ENCODE data around the gene ZCCHC7. TPM values are rescaled to one million over a fixed set of nuclear protein-coding genes. Genes with fewer than 3 reads are reported as not detected.

Gene ZCCHC7
- total and polyA plus RNA-seq, 2 donors (not counting 3 experiments of a cell fraction or from before 2014, with no cell fraction given), result 7.4 to 14.8 TPM

DNA sequence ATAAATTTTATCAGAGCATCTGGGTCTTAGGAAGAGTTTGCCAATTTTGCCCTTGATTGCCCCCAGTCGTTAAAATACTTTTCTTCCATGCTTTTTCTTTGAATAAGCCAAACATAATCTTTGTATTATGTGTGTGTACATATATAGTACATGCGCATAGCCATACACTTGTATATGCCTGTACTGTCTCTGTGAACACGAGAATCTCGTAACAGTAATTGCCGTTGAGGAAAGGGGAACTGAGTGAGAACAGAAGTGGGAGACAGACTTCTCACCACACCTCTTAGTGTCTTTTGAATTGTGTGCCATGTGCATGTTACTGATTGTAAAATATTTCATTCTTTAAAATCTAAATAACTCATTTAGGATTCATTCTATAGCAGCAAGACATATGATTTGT is 222.5 kb downstream of the ZCCHC7 start:
- no peak overlapping the region for H3K27ac ChIP-seq (ENCODE audit: insufficient read depth, low read depth, low read length)
- no peak overlapping the region for H2AFZ ChIP-seq (ENCODE audit: low read depth, low read length)
- no TSS peak for BruUV-seq (replicated peaks)
- POLR2A ChIA-PET, result no interaction called here
- H3K4me1 ChIP-seq (ENCODE audit: control insufficient read depth, extremely low read depth, insufficient read depth, low read length), result no peaks in the 10 kb centered on the region
- FAIRE-seq (no peak), DNase-seq (ENCODE audit: low read depth, low spot score) (no peak)
- H3K4me3 ChIP-seq (replicated peaks in 1 of 3; ENCODE audit: insufficient read depth in 1 of 3, low read depth in 1 of 3, low read length in 3 of 3), result no peak overlapping the region
- H3K9me3 ChIP-seq (replicated peaks; ENCODE audit: control insufficient read depth, insufficient read depth, low read length), result no peaks in the 10 kb centered on the region
- dilution Hi-C loops (cut with MboI; ENCODE audit: extremely low pct_ligation_motif_present, low sequenced_read_pairs) (no loop called here), intact Hi-C loops (cut with micrococcal nuclease) (no loop called here)
- no peaks in the 10 kb centered on the region for H3K36me3 ChIP-seq (ENCODE audit: control insufficient read depth in 2 of 2, extremely low read depth in 1 of 2, insufficient read depth in 2 of 2, low read length in 2 of 2)
- H3K4me2 ChIP-seq (ENCODE audit: insufficient read depth, low read length), result no peak overlapping the region
- no peak overlapping the region for H3K9ac ChIP-seq (replicated peaks; ENCODE audit: extremely low read depth, insufficient read depth, low read length)
- no peaks in the 10 kb centered on the region for H3K9me1 ChIP-seq (replicated peaks; ENCODE audit: control insufficient read depth, extremely low read depth, insufficient read depth, low read length)
- H3K79me2 ChIP-seq (ENCODE audit: control insufficient read depth, insufficient read depth, low read length), result no peaks in the 10 kb centered on the region
- TF ChIP-seq JUN (IDR thresholded peaks at IDR 0.05; ENCODE audit: borderline replicate concordance, insufficient read depth, insufficient read length, low read depth) (no peak), POLR2AphosphoS5 (IDR thresholded peaks at IDR 0.05; ENCODE audit: insufficient read depth, low read depth, low read length) (no peak)
- TF ChIP-seq, protein P1, sequence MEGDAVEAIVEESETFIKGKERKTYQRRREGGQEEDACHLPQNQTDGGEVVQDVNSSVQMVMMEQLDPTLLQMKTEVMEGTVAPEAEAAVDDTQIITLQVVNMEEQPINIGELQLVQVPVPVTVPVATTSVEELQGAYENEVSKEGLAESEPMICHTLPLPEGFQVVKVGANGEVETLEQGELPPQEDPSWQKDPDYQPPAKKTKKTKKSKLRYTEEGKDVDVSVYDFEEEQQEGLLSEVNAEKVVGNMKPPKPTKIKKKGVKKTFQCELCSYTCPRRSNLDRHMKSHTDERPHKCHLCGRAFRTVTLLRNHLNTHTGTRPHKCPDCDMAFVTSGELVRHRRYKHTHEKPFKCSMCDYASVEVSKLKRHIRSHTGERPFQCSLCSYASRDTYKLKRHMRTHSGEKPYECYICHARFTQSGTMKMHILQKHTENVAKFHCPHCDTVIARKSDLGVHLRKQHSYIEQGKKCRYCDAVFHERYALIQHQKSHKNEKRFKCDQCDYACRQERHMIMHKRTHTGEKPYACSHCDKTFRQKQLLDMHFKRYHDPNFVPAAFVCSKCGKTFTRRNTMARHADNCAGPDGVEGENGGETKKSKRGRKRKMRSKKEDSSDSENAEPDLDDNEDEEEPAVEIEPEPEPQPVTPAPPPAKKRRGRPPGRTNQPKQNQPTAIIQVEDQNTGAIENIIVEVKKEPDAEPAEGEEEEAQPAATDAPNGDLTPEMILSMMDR (IDR thresholded peaks at IDR 0.05; ENCODE audit: extremely low read depth in 1 of 2, insufficient read depth in 1 of 2, low read depth in 1 of 2, low read length in 2 of 2), result no peak
- CTCF ChIA-PET, result no interaction called here
- H3K27me3 ChIP-seq (ENCODE audit: control insufficient read depth in 2 of 2, insufficient read depth in 2 of 2, low read length in 2 of 2), result no peaks in the 10 kb centered on the region
- no peaks in the 10 kb centered on the region for H4K20me1 ChIP-seq (replicated peaks; ENCODE audit: control insufficient read depth, extremely low read depth, insufficient read depth, low read length)

DNA sequence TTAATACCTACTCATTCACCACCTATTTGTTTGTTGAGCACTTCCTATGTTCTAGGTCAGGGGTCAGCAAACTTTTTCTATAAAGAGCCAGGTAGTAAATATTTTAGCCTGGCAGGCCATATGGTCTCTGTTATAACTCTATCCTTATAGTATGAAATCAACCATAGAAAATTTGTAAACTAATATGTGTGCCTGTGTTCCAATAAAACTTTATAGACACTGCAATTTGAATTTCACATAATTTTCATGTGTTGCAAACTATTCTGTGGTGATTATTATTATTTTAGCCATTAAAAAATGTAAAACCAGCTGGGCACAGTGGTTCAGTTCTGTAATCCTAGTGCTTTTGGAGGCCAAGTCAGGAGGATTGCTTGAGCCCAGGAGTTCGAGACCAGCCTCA is 223.3 kb downstream of the ZCCHC7 start:
- no peak for TF ChIP-seq JUN (IDR thresholded peaks at IDR 0.05; ENCODE audit: borderline replicate concordance, insufficient read depth, insufficient read length, low read depth)
- no peak for TF ChIP-seq MYC (IDR thresholded peaks at IDR 0.05; ENCODE audit: low read depth, low read length)
- no peak for TF ChIP-seq POLR2A (IDR thresholded peaks at IDR 0.05; ENCODE audit: low read depth, low read length)
- TF ChIP-seq, protein P1 (IDR thresholded peaks at IDR 0.05; ENCODE audit: extremely low read depth in 1 of 2, insufficient read depth in 1 of 2, low read depth in 1 of 2, low read length in 2 of 2), result no peak
- TF ChIP-seq EZH2 (IDR thresholded peaks at IDR 0.05; ENCODE audit: borderline replicate concordance, low read depth, low read length, severe bottlenecking), result no peak
- no peak for TF ChIP-seq POLR2AphosphoS5 (IDR thresholded peaks at IDR 0.05; ENCODE audit: insufficient read depth, low read depth, low read length)
- TF ChIP-seq GATA2 (IDR thresholded peaks at IDR 0.05; ENCODE audit: insufficient read depth, insufficient read length, low read depth, low read length), result no peak
- TF ChIP-seq, protein P2, sequence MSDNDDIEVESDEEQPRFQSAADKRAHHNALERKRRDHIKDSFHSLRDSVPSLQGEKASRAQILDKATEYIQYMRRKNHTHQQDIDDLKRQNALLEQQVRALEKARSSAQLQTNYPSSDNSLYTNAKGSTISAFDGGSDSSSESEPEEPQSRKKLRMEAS (IDR thresholded peaks at IDR 0.05; ENCODE audit: insufficient read depth, insufficient read length), result no peak
- no peak for TF ChIP-seq FOS (IDR thresholded peaks at IDR 0.05; ENCODE audit: borderline replicate concordance, insufficient read depth, low read length)
- H3K9me3 ChIP-seq (replicated peaks; ENCODE audit: control insufficient read depth, insufficient read depth, low read length), result no peaks in the 10 kb centered on the region
- CTCF ChIA-PET, result no interaction called here
- no peaks in the 10 kb centered on the region for H4K20me1 ChIP-seq (replicated peaks; ENCODE audit: control insufficient read depth, extremely low read depth, insufficient read depth, low read length)
- H3K4me2 ChIP-seq (ENCODE audit: insufficient read depth, low read length), result no peak overlapping the region
- H3K27me3 ChIP-seq (ENCODE audit: control insufficient read depth in 2 of 2, insufficient read depth in 2 of 2, low read length in 2 of 2), result no peaks in the 10 kb centered on the region
- FAIRE-seq (no peak), DNase-seq (ENCODE audit: low read depth, low spot score) (no peak)
- no peak overlapping the region for H3K9ac ChIP-seq (replicated peaks; ENCODE audit: extremely low read depth, insufficient read depth, low read length)
- H3K36me3 ChIP-seq (ENCODE audit: control insufficient read depth in 2 of 2, extremely low read depth in 1 of 2, insufficient read depth in 2 of 2, low read length in 2 of 2), result no peaks in the 10 kb centered on the region
- dilution Hi-C loops (cut with MboI; ENCODE audit: extremely low pct_ligation_motif_present, low sequenced_read_pairs), result no loop called here
- H2AFZ ChIP-seq (ENCODE audit: low read depth, low read length), result no peak overlapping the region
- POLR2A ChIA-PET, result no interaction called here
- H3K79me2 ChIP-seq (ENCODE audit: control insufficient read depth, insufficient read depth, low read length), result no peaks in the 10 kb centered on the region
- no peaks in the 10 kb centered on the region for H3K4me1 ChIP-seq (ENCODE audit: control insufficient read depth, extremely low read depth, insufficient read depth, low read length)
- no TSS peak for BruUV-seq (replicated peaks)
- no peak overlapping the region for H3K4me3 ChIP-seq (replicated peaks in 1 of 3; ENCODE audit: insufficient read depth in 1 of 3, low read depth in 1 of 3, low read length in 3 of 3)
- no peak overlapping the region for H3K27ac ChIP-seq (ENCODE audit: insufficient read depth, low read depth, low read length)
- intact Hi-C loops (cut with micrococcal nuclease), result no loop called here
- H3K9me1 ChIP-seq (replicated peaks; ENCODE audit: control insufficient read depth, extremely low read depth, insufficient read depth, low read length), result no peaks in the 10 kb centered on the region
